GM12872 (cell line): ENCODE measurements around the gene SLC27A2.

Experiments
- TF ChIP-seq, protein P1 (sequence below): IDR thresholded peaks from 3 replicates; pipeline ENCODE4 v1.5.1; 2011; ENCODE audit warnings: low read depth, mild to moderate bottlenecking, low read length, moderate library complexity; ENCODE audit not compliant: insufficient read depth

SLC27A2 gene

DNA sequence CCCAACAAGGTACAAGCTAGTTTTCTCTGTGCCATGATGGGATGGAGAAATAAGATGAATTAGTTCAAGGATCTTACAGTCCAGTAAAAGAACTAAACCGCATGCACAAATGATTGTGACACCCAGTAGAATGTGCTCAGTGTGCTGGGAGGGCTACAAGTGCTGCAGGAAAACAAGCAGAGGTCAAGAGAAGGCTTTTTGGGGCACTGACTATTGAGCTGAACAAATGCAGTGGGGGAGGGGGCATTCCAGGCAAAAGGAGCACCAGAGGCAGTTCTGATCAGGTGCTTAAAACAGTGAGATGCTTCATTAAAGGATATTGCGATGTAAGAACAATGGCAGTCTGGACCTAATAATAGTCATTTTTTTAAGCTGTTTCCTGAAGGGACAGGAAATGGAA, 6.0 kb downstream of the SLC27A2 start:
- TF ChIP-seq, protein P1, sequence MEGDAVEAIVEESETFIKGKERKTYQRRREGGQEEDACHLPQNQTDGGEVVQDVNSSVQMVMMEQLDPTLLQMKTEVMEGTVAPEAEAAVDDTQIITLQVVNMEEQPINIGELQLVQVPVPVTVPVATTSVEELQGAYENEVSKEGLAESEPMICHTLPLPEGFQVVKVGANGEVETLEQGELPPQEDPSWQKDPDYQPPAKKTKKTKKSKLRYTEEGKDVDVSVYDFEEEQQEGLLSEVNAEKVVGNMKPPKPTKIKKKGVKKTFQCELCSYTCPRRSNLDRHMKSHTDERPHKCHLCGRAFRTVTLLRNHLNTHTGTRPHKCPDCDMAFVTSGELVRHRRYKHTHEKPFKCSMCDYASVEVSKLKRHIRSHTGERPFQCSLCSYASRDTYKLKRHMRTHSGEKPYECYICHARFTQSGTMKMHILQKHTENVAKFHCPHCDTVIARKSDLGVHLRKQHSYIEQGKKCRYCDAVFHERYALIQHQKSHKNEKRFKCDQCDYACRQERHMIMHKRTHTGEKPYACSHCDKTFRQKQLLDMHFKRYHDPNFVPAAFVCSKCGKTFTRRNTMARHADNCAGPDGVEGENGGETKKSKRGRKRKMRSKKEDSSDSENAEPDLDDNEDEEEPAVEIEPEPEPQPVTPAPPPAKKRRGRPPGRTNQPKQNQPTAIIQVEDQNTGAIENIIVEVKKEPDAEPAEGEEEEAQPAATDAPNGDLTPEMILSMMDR, result no peak

DNA sequence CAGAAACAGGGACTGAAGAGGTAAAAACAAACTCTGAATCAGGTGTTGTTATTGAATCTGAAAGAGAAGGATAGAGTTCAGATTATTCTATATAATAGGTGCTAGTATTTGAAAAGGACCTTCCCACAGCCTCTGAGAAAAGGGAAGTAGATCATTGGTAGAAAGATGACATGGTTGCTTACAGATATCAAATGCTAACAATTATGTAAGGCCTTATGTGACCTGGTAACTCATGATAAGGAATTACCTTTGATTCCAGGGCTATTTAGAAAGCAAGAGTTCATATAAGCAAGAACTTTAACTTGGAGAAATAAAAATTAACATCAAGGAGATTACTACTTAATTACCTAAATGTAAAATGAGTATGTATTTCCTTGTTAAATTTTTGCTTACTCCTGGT, 7.6 kb downstream of the SLC27A2 start:
- TF ChIP-seq, protein P1, result no peak

DNA sequence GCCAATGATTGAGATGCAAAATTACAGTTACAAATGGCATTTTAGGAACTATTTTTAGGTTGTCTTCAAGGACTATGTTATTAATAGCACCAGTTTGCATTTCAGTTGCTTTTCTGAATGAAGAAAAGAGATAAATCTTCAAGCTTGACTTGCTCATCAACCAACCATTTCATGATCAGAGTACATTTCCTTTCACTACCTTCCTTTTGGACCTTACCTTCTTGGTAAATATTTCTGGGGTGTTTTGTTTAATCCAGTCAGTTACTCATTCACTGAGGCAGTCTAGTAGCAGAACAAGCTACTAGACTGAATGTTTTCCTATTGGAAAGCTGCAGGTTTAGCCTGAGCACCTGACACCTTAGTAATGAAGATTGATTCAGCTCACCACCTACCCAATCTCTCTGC, 8.2 kb downstream of the SLC27A2 start:
- TF ChIP-seq, protein P1, result no peak

DNA sequence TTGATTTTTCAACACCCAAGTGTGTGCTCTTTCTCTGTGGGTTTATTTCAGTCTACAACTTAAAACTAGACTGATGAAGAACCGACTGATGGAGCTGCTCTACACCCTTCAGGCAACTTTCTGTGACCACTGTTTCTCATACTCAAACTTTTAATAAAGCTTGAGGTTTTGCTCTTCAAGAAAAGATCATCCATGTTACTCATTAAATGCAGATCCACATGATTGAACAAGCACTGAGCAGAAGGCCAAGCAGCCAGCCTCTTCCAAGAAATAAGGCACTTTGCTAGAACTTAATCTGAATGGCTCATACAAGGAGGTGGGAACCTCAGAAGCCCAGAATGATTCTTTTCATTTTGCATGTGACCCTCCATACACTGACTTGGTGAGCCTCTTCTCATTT, 8.7 kb downstream of the SLC27A2 start:
- TF ChIP-seq, protein P1, result no peak

DNA sequence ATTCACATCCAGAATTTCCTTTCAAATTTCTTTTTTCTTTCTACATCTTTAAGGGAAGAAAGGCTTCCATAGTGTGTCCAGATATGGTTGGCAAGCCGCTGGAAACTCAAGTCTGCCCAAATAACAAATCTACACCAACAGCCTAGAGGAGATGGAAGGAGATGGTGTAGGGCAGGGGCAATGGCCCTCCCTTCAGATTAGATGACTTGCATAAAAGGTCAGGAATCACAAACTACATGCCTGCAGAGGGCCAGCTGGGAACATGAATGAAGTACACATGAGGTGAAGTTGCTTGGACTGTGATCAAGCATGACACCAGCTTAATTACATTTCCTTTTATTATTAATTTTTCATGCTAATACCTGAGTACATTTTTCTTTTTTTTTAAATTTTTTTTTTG, 10.2 kb downstream of the SLC27A2 start:
- TF ChIP-seq, protein P1, result no peak

DNA sequence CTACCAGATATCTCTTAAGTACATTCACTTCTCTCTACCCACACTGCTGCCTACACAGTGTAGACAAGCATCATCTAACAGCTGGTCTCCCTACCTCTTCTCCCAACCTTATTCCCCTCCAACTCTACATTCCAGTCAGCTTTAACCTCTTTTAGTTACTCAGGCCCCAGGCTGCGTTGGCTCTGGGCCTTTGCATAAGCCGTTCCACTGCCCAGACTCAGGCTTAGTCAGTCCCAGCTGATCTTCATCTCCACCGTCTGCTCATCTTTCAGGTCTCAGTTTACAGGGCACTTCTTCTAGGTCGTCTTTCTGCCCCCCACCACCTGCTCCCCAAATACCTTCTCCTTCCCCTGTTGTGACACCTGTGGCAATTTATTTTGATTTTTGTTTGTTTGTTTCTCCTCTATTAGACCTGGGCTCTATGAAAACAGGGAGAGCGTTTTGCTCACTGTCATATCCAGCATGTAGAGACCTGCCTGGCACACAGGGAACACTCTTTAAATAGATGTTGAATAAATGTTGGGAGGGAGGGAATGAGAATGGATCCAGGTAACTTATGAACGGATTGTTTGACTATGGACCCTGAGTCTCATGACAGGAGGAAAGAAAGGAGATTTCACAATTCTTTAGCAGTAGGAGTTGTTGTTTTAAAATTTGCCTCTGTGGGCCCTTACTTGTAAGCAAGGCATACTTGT, 11.1 kb downstream of the SLC27A2 start:
- TF ChIP-seq, protein P1, result no peak

DNA sequence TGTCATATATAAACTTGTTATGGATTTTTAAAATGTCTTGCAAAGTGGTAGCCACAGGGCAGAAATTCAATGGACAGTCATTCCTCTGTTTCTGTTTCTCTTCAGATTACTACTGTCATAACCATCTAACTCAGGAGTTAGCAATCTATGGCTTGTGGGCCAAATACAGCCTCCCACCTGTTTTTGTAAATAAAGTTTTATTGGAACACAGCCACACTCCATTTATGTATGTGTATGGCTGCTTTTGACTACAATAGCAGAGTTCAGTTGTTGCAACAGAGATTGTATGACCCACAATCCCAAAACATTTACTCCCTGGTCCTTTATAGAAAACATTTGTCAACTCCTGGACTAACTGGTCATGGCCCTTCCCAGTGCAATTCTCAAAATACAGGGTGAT, 20.0 kb downstream of the SLC27A2 start:
- TF ChIP-seq, protein P1, result no peak
